NK-92 (cell line): Measurements from ENCODE around the gene PLEKHD1.
"Not testable (repeated sequence)": the region's sequence is repeated elsewhere in the genome, so short reads cannot be mapped to it uniquely, and the experiment has no call there.

Experiments
- DNase-seq: peaks from one replicate; lab custom pipeline; 2025; ENCODE audit not compliant: unreplicated experiment; lab: John Stamatoyannopoulos, UW

The PLEKHD1 gene

GRCh38 chr14:69481815-69482568 lies 2.5 kb upstream of the PLEKHD1 start:
- no peak for DNase-seq

- DNase-seq, result no peak
These were observed 624 bp upstream of the PLEKHD1 start for GRCh38 chr14:69483765-69484443.

GRCh38 chr14:69485315-69485660 lies 760 bp downstream of the PLEKHD1 start:
- no peak for DNase-seq

- DNase-seq, result no peak
These were observed 1.2 kb downstream of the PLEKHD1 start for GRCh38 chr14:69485701-69486100.

- no peak for DNase-seq
These were observed 2.7 kb downstream of the PLEKHD1 start for GRCh38 chr14:69487226-69487625.

- DNase-seq, result no peak
These were observed 3.2 kb downstream of the PLEKHD1 start for GRCh38 chr14:69487771-69488170.

GRCh38 chr14:69489495-69489894 lies 5.0 kb downstream of the PLEKHD1 start:
- DNase-seq, result no peak

- no peak for DNase-seq
These were observed 5.8 kb downstream of the PLEKHD1 start for GRCh38 chr14:69490219-69490918.

GRCh38 chr14:69491193-69491592 lies 6.7 kb downstream of the PLEKHD1 start:
- no peak for DNase-seq

- no peak for DNase-seq
These were observed 8.5 kb downstream of the PLEKHD1 start for GRCh38 chr14:69493038-69493437.

GRCh38 chr14:69493791-69494190 lies 9.3 kb downstream of the PLEKHD1 start:
- no peak for DNase-seq

GRCh38 chr14:69495341-69495921 lies 10.9 kb downstream of the PLEKHD1 start:
- DNase-seq, result no peak

- DNase-seq, result not testable (repeated sequence)
These were observed 13.3 kb downstream of the PLEKHD1 start for GRCh38 chr14:69497866-69498265.

- DNase-seq, result not testable (repeated sequence)
These were observed 13.8 kb downstream of the PLEKHD1 start for GRCh38 chr14:69498286-69498685.

- DNase-seq, result no peak
These were observed 14.9 kb downstream of the PLEKHD1 start for GRCh38 chr14:69499436-69499835.

- no peak for DNase-seq
These were observed 15.6 kb downstream of the PLEKHD1 start for GRCh38 chr14:69500096-69500495.

- DNase-seq, result no peak
These were observed 16.2 kb downstream of the PLEKHD1 start for GRCh38 chr14:69500736-69501135.

GRCh38 chr14:69501423-69501838 lies 16.9 kb downstream of the PLEKHD1 start:
- no peak for DNase-seq

- DNase-seq, result no peak
These were observed 20.2 kb downstream of the PLEKHD1 start for GRCh38 chr14:69504775-69505174.

- DNase-seq, result no peak
These were observed 21.1 kb downstream of the PLEKHD1 start for GRCh38 chr14:69505338-69506240.

- no peak for DNase-seq
These were observed 21.7 kb downstream of the PLEKHD1 start for GRCh38 chr14:69506241-69506595.
